SU-DHL-6 (cell line): ENCODE data around the gene COL18A1.

Source experiments
- EZH2phosphoT487 ChIP-seq: fragments of 200-600 bp; sonication (generic), shearing (Covaris generic); conservative IDR thresholded peaks from 2 replicates; pipeline ENCODE4 v1.6.1; 2018; ENCODE audit warnings: mild to moderate bottlenecking, antibody characterized with exemption, low read length, moderate library complexity, mixed read lengths
- TF ChIP-seq, protein P1 (sequence below): fragments of 200-600 bp; sonication (generic); IDR thresholded peaks from one replicate; pipeline ENCODE4 v1.5.1; 2017; ENCODE audit warnings: antibody characterized with exemption, mild to moderate bottlenecking, low read length, moderate library complexity; ENCODE audit not compliant: insufficient read depth, poor library complexity, severe bottlenecking

DNA sequence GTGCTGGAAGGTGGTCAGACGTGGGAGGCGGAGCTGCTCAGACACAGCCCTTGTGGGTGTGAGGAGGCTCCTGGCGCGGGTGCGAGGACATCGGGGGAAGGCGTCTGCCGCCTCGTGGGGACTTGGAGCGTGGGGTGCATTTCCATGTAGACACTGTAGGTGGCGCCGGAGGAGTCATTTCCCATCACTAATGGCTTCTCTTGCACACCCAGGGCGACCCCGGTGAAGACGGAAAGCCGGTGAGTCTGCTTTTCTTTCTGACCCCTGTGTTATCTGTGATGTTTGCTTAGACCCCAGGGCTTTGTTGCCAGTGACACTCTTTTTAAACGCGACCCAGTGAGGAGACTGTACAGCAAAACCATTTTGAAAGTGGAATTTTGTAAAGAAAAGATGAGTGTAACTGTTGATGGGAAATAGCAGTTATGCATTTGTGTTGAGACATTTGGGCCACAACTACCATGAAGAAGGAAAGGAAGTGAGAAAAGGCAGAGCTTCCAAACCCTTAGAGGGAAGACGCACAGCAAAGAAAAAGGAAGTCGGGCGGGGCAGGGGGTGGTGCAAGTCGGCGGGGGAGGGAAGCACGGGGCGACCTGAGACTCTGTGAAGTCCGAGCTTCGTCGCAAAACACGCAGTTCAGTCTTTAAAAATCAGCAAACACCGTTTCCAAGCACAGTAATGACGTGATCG lies 73.3 kb downstream of the COL18A1 start:
- TF ChIP-seq, protein P1, sequence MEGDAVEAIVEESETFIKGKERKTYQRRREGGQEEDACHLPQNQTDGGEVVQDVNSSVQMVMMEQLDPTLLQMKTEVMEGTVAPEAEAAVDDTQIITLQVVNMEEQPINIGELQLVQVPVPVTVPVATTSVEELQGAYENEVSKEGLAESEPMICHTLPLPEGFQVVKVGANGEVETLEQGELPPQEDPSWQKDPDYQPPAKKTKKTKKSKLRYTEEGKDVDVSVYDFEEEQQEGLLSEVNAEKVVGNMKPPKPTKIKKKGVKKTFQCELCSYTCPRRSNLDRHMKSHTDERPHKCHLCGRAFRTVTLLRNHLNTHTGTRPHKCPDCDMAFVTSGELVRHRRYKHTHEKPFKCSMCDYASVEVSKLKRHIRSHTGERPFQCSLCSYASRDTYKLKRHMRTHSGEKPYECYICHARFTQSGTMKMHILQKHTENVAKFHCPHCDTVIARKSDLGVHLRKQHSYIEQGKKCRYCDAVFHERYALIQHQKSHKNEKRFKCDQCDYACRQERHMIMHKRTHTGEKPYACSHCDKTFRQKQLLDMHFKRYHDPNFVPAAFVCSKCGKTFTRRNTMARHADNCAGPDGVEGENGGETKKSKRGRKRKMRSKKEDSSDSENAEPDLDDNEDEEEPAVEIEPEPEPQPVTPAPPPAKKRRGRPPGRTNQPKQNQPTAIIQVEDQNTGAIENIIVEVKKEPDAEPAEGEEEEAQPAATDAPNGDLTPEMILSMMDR = peak; percentile 36
- TF ChIP-seq EZH2phosphoT487 = no peak
